Measurements from ENCODE around the gene MAPT. TPM values are rescaled to one million over a fixed set of nuclear protein-coding genes. Genes with fewer than 3 reads are reported as not detected.

Gene MAPT
- total RNA-seq, 1 experiment from 2014 or later, result 3.6 TPM

GRCh38 chr17:45923511-45924268 is 29.3 kb downstream of the MAPT start:
- intact Hi-C loops (cut with micrococcal nuclease), result no loop called here
- Histone ChIP-seq H3K4me3 (ENCODE audit: low read length) (no peak overlapping the region), H3K79me2 (ENCODE audit: low read length) (no peaks in the 10 kb centered on the region), H3K36me3 (ENCODE audit: low read depth, low read length) (no peaks in the 10 kb centered on the region), H4K20me1 (ENCODE audit: low read length) (no peaks in the 10 kb centered on the region), H3K27me3 (ENCODE audit: low read length) (0 out of 2 replicates have a peak, but pooled peaks cover 3% of the 10 kb centered on the region), H3K9ac (ENCODE audit: low read length) (no peak overlapping the region), H2AFZ (ENCODE audit: low read length) (no peak overlapping the region), H3K9me3 (ENCODE audit: low read length) (peaks cover 9% of the 10 kb centered on the region; the same call in 1 of the 2 replicates), H3F3A (ENCODE audit: low read length, unreplicated experiment) (no peaks in the 10 kb centered on the region), H3K27ac (ENCODE audit: low read length) (no peak overlapping the region), H3K4me1 (ENCODE audit: insufficient read depth, low read length) (no peaks in the 10 kb centered on the region), H3K4me2 (ENCODE audit: low read length) (no peak overlapping the region), H3K9me2 (replicated peaks; ENCODE audit: low read length) (no peaks in the 10 kb centered on the region)
- DNase-seq, result no peak
- CTCF ChIA-PET, result no interaction called here
- POLR2A ChIA-PET (ENCODE audit: unreplicated experiment), result no interaction called here
- BruUV-seq (replicated peaks), result no TSS peak
- ATAC-seq, result no peak
- TF ChIP-seq CTCF (conservative IDR thresholded peaks at IDR 0.05; ENCODE audit: low read depth, low read length) (no peak), EZH2phosphoT487 (IDR thresholded peaks at IDR 0.05; ENCODE audit: borderline replicate concordance, low read length) (no peak), EZH2 (IDR thresholded peaks at IDR 0.05; ENCODE audit: low read length, unreplicated experiment) (no peak)

- H3K27ac ChIP-seq (ENCODE audit: low read length), result no peak overlapping the region
- TF ChIP-seq EZH2phosphoT487 (IDR thresholded peaks at IDR 0.05; ENCODE audit: borderline replicate concordance, low read length), result no peak
- TF ChIP-seq CTCF (conservative IDR thresholded peaks at IDR 0.05; ENCODE audit: low read depth, low read length), result no peak
- no peak for TF ChIP-seq EZH2 (IDR thresholded peaks at IDR 0.05; ENCODE audit: low read length, unreplicated experiment)
- POLR2A ChIA-PET (ENCODE audit: unreplicated experiment), result no interaction called here
- ATAC-seq (no peak), DNase-seq (no peak)
- peaks cover 9% of the 10 kb centered on the region; the same call in 1 of the 2 replicates for H3K9me3 ChIP-seq (ENCODE audit: low read length)
- no peak overlapping the region for H3K9ac ChIP-seq (ENCODE audit: low read length)
- BruUV-seq (replicated peaks), result no TSS peak
- no peaks in the 10 kb centered on the region for H3F3A ChIP-seq (ENCODE audit: low read length, unreplicated experiment)
- no peaks in the 10 kb centered on the region for H4K20me1 ChIP-seq (ENCODE audit: low read length)
- no peak overlapping the region for H2AFZ ChIP-seq (ENCODE audit: low read length)
- no peaks in the 10 kb centered on the region for H3K4me1 ChIP-seq (ENCODE audit: insufficient read depth, low read length)
- CTCF ChIA-PET, result no interaction called here
- H3K9me2 ChIP-seq (replicated peaks; ENCODE audit: low read length), result no peaks in the 10 kb centered on the region
- H3K79me2 ChIP-seq (ENCODE audit: low read length), result no peaks in the 10 kb centered on the region
- no peak overlapping the region for H3K4me3 ChIP-seq (ENCODE audit: low read length)
- H3K4me2 ChIP-seq (ENCODE audit: low read length), result no peak overlapping the region
- 0 out of 2 replicates have a peak, but pooled peaks cover 3% of the 10 kb centered on the region for H3K27me3 ChIP-seq (ENCODE audit: low read length)
- intact Hi-C loops (cut with micrococcal nuclease), result no loop called here
- H3K36me3 ChIP-seq (ENCODE audit: low read depth, low read length), result no peaks in the 10 kb centered on the region
These were observed 30.0 kb downstream of the MAPT start for GRCh38 chr17:45924332-45924820.

DNA sequence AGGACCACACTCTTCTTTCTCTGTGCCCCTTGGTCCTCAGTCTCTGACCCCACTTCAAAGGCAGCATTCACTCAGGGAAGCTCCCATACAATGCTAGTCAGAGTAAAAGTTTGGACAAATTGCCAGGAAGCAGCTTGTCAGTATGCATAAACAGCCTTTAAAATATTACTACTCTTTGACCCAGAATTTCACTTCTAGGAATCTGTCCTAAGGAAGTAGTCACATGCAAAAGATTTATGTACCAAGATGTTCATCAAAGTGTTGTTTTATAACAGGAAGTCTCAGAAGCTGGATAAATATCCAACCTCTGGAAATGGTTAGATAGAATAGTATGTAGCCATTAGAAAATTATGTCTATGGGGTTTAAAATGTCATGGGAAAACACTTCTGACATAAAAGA is 31.0 kb downstream of the MAPT start:
- TF ChIP-seq CTCF (conservative IDR thresholded peaks at IDR 0.05; ENCODE audit: low read depth, low read length) (no peak), EZH2 (IDR thresholded peaks at IDR 0.05; ENCODE audit: low read length, unreplicated experiment) (no peak), EZH2phosphoT487 (IDR thresholded peaks at IDR 0.05; ENCODE audit: borderline replicate concordance, low read length) (no peak)

More for the DNA sequence above, 31.0 kb downstream of the MAPT start:
- Histone ChIP-seq H3K79me2 (ENCODE audit: low read length) (no peaks in the 10 kb centered on the region), H3K9me2 (replicated peaks; ENCODE audit: low read length) (no peaks in the 10 kb centered on the region), H3K27me3 (ENCODE audit: low read length) (0 out of 2 replicates have a peak, but pooled peaks cover 3% of the 10 kb centered on the region), H3K4me2 (ENCODE audit: low read length) (no peak overlapping the region), H3F3A (ENCODE audit: low read length, unreplicated experiment) (no peaks in the 10 kb centered on the region), H3K9ac (ENCODE audit: low read length) (no peak overlapping the region), H3K9me3 (ENCODE audit: low read length) (peaks cover 9% of the 10 kb centered on the region; the same call in 1 of the 2 replicates), H3K4me3 (ENCODE audit: low read length) (no peak overlapping the region), H4K20me1 (ENCODE audit: low read length) (no peaks in the 10 kb centered on the region), H3K27ac (ENCODE audit: low read length) (no peak overlapping the region), H3K36me3 (ENCODE audit: low read depth, low read length) (no peaks in the 10 kb centered on the region), H2AFZ (ENCODE audit: low read length) (no peak overlapping the region), H3K4me1 (ENCODE audit: insufficient read depth, low read length) (no peaks in the 10 kb centered on the region)
- BruUV-seq (replicated peaks), result no TSS peak
- ATAC-seq (no peak), DNase-seq (no peak)
- POLR2A ChIA-PET (ENCODE audit: unreplicated experiment), result no interaction called here
- CTCF ChIA-PET, result no interaction called here
- intact Hi-C loops (cut with micrococcal nuclease), result no loop called here

Data from PC-3 (cell line).